ENCODE data around the gene TMEM163. TPM values are rescaled to one million over a fixed set of nuclear protein-coding genes. Genes with fewer than 3 reads are reported as not detected.

The TMEM163 gene
- total RNA-seq, 1 donor from 2014 or later: 0.18 TPM

DNA sequence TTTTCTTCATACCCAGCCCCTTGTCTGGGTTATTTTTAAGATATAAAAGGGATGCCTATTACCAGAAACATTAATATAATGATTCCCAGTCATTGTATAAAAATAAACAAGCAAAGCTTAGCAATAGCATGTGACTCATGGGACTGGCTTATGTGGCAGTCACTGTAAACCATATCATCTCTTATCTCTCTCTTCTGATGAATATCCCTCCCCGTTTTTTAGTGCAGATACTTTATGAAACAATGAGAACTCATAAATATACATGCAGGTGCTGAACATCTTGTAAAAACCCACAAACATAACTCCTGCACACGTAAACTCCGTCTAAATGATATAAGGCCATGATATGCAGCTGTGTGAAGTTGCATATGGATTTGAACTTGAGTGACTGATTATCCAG is 310.0 kb downstream of the TMEM163 start:
- Mint-ChIP-seq H3K27me3 (ENCODE audit: low read depth, unreplicated experiment) (no peaks in the 10 kb centered on the region), H3K4me1 (ENCODE audit: low read depth, unreplicated experiment) (peaks cover 52% of the 10 kb centered on the region), H3K9me3 (ENCODE audit: unreplicated experiment) (peaks cover 2% of the 10 kb centered on the region), H3K27ac (ENCODE audit: unreplicated experiment) (no peak overlapping the region), H3K36me3 (ENCODE audit: low read depth, unreplicated experiment) (peaks cover 4% of the 10 kb centered on the region), H3K4me3 (ENCODE audit: unreplicated experiment) (no peak overlapping the region)
- peaks cover 47% of the 10 kb centered on the region for H3K4me1 ChIP-seq (ENCODE audit: insufficient read depth, low read length)
- no peaks in the 10 kb centered on the region for H3K9me3 ChIP-seq (ENCODE audit: insufficient read depth, low read depth, low read length)
- H3K27ac ChIP-seq (ENCODE audit: low read depth, low read length): peak overlapping the region; percentile 52
- H4K20me1 ChIP-seq (ENCODE audit: insufficient read depth, low read length): peaks cover 3% of the 10 kb centered on the region
- H3K9ac ChIP-seq (ENCODE audit: low read length): no peak overlapping the region
- no peak overlapping the region for H2AFZ ChIP-seq (ENCODE audit: low read depth, low read length)
- H3K79me2 ChIP-seq (ENCODE audit: insufficient read depth, low read length): no peaks in the 10 kb centered on the region
- TF ChIP-seq, protein P1, sequence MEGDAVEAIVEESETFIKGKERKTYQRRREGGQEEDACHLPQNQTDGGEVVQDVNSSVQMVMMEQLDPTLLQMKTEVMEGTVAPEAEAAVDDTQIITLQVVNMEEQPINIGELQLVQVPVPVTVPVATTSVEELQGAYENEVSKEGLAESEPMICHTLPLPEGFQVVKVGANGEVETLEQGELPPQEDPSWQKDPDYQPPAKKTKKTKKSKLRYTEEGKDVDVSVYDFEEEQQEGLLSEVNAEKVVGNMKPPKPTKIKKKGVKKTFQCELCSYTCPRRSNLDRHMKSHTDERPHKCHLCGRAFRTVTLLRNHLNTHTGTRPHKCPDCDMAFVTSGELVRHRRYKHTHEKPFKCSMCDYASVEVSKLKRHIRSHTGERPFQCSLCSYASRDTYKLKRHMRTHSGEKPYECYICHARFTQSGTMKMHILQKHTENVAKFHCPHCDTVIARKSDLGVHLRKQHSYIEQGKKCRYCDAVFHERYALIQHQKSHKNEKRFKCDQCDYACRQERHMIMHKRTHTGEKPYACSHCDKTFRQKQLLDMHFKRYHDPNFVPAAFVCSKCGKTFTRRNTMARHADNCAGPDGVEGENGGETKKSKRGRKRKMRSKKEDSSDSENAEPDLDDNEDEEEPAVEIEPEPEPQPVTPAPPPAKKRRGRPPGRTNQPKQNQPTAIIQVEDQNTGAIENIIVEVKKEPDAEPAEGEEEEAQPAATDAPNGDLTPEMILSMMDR (IDR thresholded peaks at IDR 0.05; ENCODE audit: insufficient read depth, low read depth, low read length): no peak
- no peak for TF ChIP-seq EZH2 (IDR thresholded peaks at IDR 0.05; ENCODE audit: insufficient read depth, low read length)
- no peak overlapping the region for H3K4me3 ChIP-seq (ENCODE audit: insufficient read depth, low read depth, low read length)
- peak overlapping the region; percentile 41 for H3K4me2 ChIP-seq (ENCODE audit: low read length)
- FAIRE-seq: no peak
- no peaks in the 10 kb centered on the region for H3K27me3 ChIP-seq (ENCODE audit: insufficient read depth, low read length)
- peak; percentile 68 for DNase-seq (ENCODE audit: low read depth)
- H3K36me3 ChIP-seq (ENCODE audit: insufficient read depth, low read length): no peaks in the 10 kb centered on the region

DNA sequence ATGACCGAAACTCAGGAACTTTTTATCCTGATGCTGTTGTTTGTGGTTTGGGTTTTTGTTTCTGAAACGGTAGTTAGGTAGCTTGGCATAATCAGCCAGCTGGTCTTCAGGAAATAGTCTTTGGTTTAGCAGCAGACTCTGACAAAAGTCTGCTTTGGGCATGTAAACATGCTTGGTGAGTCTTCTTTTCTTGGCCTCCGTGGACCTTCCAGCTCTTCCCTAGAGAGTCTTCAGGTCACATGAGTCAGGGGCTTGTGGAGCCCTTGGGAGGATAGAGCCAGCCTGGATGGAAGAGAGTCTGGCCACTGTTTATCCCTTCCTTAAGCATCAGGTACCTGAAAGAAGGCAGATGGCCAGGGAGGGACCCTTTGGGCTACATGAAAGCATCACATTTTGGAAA is 310.4 kb downstream of the TMEM163 start:
- Histone ChIP-seq H3K9ac (ENCODE audit: low read length) (peak overlapping the region; percentile 17), H3K27me3 (ENCODE audit: insufficient read depth, low read length) (no peaks in the 10 kb centered on the region), H3K4me1 (ENCODE audit: insufficient read depth, low read length) (peaks cover 47% of the 10 kb centered on the region), H3K4me2 (ENCODE audit: low read length) (peak overlapping the region; percentile 41), H3K79me2 (ENCODE audit: insufficient read depth, low read length) (no peaks in the 10 kb centered on the region), H3K4me3 (ENCODE audit: insufficient read depth, low read depth, low read length) (no peak overlapping the region), H3K9me3 (ENCODE audit: insufficient read depth, low read depth, low read length) (no peaks in the 10 kb centered on the region), H2AFZ (ENCODE audit: low read depth, low read length) (no peak overlapping the region), H3K36me3 (ENCODE audit: insufficient read depth, low read length) (no peaks in the 10 kb centered on the region), H4K20me1 (ENCODE audit: insufficient read depth, low read length) (peaks cover 3% of the 10 kb centered on the region), H3K27ac (ENCODE audit: low read depth, low read length) (peak overlapping the region; percentile 52)
- Mint-ChIP-seq H3K27me3 (ENCODE audit: low read depth, unreplicated experiment) (no peaks in the 10 kb centered on the region), H3K9me3 (ENCODE audit: unreplicated experiment) (peaks cover 2% of the 10 kb centered on the region), H3K4me1 (ENCODE audit: low read depth, unreplicated experiment) (peaks cover 52% of the 10 kb centered on the region), H3K36me3 (ENCODE audit: low read depth, unreplicated experiment) (peaks cover 7% of the 10 kb centered on the region), H3K4me3 (ENCODE audit: unreplicated experiment) (no peak overlapping the region), H3K27ac (ENCODE audit: unreplicated experiment) (no peak overlapping the region)
- TF ChIP-seq EZH2 (IDR thresholded peaks at IDR 0.05; ENCODE audit: insufficient read depth, low read length): no peak
- TF ChIP-seq, protein P1 (IDR thresholded peaks at IDR 0.05; ENCODE audit: insufficient read depth, low read depth, low read length): no peak
- FAIRE-seq: no peak
- DNase-seq (ENCODE audit: low read depth): peak; percentile 26

DNA sequence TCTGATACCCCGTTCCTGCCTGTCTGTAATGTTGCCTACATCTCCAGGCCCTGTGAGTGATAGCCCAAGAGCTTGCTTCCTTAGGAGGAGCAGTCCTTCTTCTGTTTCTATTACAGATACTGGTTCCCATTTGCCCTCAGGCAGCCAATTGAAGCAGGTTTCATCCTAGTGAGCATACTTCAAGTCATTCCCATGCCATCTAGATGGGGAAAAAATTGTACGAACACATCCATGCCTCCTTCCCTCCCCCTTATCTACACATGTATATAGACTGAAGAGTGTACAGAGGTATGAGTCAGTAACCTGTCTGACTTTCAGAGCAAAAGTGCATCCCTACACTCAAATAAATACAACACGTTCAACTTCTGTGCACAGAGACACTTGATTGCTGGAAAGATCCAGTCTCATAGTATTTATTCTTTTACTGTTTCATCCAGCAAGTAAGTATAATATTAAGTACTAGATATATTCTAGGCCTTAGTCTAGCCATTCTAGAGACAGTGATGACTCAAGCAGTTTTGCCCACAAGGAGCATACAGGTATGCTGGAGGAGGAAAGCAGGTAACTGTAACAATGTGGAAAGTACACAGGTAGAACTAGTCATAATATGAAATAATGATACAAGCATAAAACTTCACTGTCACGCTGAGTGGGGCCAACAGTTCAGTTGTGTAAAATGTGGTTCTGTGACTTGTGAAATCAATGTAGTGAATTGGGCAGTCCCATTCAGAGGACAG is 311.5 kb downstream of the TMEM163 start:
- Mint-ChIP-seq H3K4me1 (ENCODE audit: low read depth, unreplicated experiment) (peaks cover 52% of the 10 kb centered on the region), H3K27ac (ENCODE audit: unreplicated experiment) (peak overlapping the region; percentile 63), H3K36me3 (ENCODE audit: low read depth, unreplicated experiment) (peaks cover 12% of the 10 kb centered on the region), H3K9me3 (ENCODE audit: unreplicated experiment) (peaks cover 2% of the 10 kb centered on the region), H3K27me3 (ENCODE audit: low read depth, unreplicated experiment) (no peaks in the 10 kb centered on the region), H3K4me3 (ENCODE audit: unreplicated experiment) (no peak overlapping the region)
- DNase-seq (ENCODE audit: low read depth) (no peak), FAIRE-seq (no peak)
- Histone ChIP-seq H3K27me3 (ENCODE audit: insufficient read depth, low read length) (no peaks in the 10 kb centered on the region), H3K4me3 (ENCODE audit: insufficient read depth, low read depth, low read length) (no peak overlapping the region), H2AFZ (ENCODE audit: low read depth, low read length) (no peak overlapping the region), H3K4me1 (ENCODE audit: insufficient read depth, low read length) (peaks cover 47% of the 10 kb centered on the region), H3K79me2 (ENCODE audit: insufficient read depth, low read length) (no peaks in the 10 kb centered on the region), H3K9me3 (ENCODE audit: insufficient read depth, low read depth, low read length) (no peaks in the 10 kb centered on the region), H3K36me3 (ENCODE audit: insufficient read depth, low read length) (no peaks in the 10 kb centered on the region), H3K4me2 (ENCODE audit: low read length) (no peak overlapping the region), H3K9ac (ENCODE audit: low read length) (no peak overlapping the region), H4K20me1 (ENCODE audit: insufficient read depth, low read length) (peaks cover 3% of the 10 kb centered on the region), H3K27ac (ENCODE audit: low read depth, low read length) (no peak overlapping the region)
- no peak for TF ChIP-seq EZH2 (IDR thresholded peaks at IDR 0.05; ENCODE audit: insufficient read depth, low read length)
- TF ChIP-seq, protein P1 (IDR thresholded peaks at IDR 0.05; ENCODE audit: insufficient read depth, low read depth, low read length): no peak

Data from astrocyte (in vitro differentiated cells and primary cell).